Fibroblast of skin of abdomen (primary cell): Measurements from ENCODE around the gene TMC5.
"Not testable (repeated sequence)": the region's sequence is repeated elsewhere in the genome, so short reads cannot be mapped to it uniquely, and the experiment has no call there.

Source experiments
- DNase-seq: peaks from one replicate; pipeline ENCODE4 v3.0.0-alpha.2; 2013

The TMC5 gene

DNA sequence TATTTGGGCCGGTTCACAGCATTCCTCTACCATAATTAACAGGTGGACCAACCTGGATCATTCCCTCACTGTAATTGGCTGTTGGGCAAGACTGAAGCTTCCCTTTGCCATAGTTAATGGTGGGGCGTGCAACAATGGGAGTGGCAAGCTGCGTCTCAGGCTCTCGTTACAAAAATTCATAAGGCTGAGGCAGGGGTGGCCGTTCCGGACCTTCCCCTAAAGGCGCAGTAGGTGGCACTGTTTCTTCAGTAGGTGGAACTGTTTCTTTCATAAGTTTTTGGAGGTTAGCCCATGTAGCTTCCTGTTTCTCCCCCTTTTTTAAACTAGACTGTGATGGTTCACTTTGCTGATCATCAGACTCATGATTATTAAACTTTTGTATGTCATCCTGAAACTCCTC is 17.0 kb upstream of the TMC5 start:
- no peak for DNase-seq

DNA sequence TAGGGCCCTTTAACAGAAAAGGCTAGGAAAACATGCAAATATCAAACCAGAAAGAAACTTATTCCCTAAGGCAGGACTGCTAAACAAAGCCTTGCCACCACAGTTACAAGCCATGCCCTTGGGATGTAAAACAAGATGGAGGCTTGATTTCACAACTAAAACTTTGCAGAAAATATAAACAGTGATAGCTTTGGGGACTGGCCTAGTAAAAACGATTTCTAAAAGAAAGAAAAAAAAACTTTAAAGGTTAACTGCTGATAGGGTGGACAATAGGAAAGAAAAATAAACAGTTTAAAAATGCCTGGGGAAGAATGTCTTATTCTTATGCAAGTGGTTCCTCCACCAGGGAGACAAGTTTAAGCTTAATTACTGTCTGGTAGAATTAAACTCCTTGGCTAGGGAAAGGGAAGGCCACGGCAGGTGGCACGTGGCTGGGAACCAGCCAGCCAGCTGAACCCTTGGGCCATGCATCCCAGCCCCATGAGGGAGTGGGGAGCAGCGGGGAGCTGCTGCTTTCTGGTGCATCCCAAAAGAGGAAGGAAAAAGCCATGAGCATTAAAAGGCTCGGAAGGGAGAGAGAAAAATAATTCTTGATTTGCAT is 10.7 kb upstream of the TMC5 start:
- no peak for DNase-seq

DNA sequence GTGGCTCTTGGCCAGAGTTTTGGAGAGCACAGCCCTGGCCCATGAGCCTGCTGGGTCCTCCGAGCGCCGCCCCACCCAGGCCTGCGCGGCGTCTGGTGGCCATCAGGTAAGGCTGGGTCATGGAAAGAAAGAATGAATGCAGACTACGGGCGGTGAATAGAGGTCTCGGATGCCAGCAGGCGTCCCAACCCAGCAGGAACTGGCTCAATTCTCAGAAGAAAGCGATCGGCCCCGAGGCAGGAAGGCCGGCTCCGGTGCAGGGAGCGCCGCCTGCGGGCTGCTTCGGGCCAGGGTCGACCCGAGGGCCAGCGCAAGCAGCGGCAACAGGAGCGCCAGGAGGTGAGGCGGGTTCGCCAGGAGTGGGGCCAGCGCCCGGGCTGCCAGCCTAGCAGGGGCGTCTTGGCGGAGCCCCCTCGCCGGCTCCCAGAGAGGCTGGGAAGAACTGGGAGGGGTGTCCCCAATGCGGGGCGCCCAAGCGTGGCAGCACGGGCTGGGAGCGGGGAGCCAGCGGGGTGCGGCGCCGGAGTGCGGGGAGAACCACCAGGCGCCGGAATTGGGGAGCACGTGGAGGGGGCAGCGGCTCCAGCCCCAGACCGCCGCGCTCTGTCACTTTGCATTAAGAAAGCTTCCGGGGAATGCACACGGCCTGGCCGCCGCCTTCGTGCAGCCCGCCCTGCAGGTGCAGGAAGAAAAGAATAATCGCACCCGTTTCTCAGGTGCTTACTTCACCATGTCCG is 7.1 kb upstream of the TMC5 start:
- DNase-seq, result no peak

DNA sequence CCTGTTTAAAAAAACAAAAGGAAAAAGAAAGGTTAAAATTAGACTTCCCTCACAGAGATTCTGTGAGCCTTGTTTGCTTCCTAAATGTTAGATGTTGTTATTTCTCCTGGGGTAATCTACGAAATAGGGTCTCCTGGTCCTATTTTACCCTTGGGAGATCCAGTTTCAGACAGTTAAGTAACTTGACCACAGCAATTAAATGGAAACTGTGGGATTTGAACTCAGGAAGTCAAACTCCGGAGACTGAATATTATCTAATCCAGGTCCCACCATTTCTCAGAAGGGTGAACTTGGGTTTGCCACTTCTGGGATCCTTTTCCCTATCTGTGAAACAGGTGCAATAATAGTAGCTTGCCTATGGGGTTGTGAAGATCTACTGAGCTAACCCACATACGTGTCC is 6.4 kb upstream of the TMC5 start:
- no peak for DNase-seq

DNA sequence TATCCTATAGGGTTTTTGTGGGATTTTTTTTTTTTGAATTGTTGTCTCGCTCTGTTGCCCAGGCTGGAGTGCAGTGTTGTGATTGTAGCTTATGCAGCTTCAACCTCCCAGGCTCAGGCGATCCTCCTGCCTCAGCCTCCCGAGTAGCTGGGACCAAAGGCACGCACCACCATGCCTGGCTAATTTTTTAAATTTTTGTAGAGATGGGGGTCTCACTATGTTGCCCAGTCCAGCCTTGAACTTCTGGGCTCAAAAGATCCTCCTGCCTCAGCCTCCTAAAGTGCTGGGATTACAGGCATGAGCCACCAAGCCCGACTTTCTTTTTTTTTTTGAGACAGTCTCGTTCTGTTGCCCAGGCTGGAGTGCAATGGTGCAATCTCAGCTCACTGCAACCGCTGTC is 5.6 kb upstream of the TMC5 start:
- not testable (repeated sequence) for DNase-seq

DNA sequence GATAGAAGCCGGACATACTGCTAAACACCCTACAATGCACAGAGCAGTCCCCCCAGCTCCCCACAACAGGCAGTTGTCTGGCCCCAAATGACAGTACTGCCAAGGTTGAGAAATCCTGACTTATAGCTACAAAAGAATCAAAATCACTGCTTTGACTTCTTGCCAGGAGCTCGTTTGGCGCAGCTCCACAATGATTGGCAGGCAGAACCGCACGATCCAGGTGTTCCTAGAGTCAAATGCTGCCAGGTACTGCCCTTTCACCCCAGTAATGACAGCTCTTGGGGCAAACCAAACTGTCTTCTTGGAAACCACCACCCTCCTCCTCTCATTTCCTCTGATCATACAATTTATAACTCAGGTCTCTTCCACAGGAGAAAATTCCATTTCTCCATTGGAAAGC is 2.2 kb upstream of the TMC5 start:
- DNase-seq, result no peak

DNA sequence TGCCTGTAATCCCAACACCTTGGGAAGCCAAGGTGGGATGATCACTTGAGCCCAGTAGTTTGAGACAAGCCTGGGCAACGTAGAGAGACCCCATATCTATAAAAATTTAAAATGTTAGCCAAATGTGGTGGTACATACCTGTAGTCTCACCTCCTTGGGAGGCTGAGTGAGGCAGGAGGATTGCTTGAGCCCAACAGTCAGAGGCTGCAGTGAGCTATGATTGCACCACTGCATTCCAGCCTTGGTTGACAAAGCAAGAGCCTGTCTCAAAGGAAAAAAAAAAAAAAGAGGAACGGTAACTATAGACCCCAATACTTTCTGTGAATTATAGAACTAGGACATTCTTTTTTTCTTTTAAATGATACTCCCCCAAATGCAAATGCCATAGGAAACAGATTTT is 1.8 kb upstream of the TMC5 start:
- DNase-seq, result no peak

DNA sequence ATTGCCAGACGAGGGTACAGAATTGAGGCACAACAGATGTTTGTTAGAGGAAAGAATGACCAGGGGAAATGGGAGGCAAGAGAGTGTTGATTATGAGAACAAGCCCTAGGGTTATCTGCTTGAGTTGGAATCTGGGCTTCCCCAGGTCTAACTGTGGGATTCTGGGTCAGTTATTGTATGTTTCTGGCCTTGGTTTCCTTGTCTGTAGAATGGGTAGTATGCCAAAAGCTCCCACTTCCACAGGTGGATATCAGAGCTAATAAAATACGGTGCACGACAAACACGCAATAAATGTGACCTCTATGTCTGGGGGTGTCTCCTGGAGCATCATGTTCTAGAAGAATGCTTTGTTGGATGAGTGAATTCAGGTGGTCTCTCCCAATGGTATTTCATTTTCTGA is 517 bp downstream of the TMC5 start:
- DNase-seq, result no peak

DNA sequence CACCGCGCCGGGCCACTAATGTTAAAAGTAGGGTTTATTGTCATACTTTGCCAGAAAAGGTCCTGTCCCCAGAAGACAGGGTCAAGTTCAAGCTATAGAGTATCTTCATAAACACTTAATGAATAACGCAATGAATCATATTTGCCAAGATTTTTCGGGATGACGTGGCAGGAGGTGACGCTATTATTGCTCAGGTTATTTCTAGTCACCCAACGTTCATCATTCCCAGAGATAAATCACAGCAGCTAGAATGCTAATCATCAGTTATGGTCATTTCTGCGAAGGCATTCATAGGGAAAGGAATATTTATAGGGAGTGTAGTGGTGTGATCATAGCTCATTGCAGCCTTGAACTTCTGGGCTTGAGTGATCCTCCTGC is 2.0 kb downstream of the TMC5 start:
- DNase-seq, result no peak

DNA sequence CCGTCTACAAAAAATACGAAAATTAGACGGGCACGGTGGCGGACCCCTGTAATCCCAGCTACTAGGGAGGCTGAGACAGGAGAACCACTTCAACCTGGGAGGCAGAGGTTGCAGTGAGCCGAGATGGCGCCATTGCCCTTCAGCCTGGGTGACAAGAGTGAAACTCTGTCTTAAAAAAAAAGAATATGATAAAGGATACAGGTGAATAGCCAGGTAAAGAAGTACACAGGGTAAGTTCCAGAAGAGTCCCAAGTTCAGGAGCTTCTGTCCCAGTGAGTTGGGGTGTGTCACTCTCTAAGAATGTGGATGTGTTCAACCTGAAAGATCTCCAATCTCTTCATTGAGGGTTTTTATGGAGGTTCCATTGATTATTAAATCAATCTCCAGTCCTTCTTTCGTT is 6.8 kb downstream of the TMC5 start:
- no peak for DNase-seq

DNA sequence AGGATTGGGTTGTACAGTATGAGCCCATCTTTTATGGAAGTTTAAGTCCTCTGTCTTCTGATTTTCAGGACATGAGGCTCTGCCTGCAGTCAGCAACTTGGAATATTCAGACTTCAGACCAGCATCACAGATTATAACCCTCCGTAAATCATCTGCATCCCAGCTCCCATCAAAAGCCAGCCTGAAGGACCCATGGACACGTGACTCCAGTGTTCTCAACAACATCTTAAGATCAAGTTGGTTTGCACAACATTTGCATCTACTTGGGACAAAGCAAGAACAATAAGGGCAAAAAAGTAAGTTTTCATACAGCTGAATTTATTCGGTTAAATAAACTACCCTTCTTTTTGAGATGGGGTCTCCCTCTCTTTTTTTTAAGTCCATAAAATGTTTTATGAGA is 12.7 kb downstream of the TMC5 start:
- no peak for DNase-seq

DNA sequence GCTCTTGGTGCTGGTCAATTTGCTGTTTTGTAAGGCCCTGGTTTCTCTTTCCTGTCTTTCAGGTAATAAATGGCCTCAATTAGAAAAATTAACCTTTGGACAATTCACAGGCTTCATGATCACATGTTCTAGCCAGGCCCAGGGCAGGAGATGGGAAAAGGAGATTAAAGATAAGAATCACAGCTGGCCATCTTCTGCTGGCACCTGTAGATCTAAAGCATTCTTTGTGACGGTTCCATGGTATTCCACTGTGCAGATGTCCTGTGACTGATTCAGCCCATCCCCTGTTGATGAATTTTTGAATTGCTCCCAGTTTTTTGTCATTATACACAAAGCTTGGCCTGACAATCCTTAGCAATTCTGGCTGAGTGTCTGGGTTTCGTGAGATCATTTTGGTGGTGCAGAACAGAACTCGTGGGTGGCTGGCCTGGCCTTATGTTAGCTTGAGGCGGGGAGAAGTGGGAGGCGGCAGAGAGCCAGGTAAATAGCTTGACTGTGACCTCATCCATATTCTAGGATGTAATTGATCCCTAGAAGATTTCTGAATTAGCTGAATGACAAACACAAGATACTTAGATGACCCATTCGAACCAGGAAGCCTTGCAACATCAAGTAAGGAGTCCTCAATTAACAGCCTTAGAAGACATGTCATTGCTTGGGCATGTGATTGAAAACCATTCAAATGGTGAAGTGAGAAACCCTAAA is 14.1 kb downstream of the TMC5 start:
- no peak for DNase-seq

DNA sequence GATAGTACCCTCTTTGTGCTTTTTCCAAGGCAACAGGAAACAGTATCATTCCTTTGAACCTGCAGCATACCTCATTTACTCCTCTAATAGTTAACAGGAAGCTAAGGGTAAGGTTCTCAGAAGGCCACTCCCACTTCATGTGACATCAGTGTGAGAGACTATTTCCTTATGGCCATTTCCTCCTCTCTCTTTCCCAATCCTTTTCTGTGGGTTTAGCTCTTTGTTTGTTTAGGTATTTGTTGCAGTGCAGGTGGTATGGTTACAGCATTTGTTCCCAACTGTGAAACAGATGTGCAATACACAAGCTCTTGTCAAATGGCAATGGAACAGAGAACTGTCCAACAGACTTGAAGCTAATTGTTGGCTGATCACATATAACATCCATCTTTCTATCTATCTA is 14.7 kb downstream of the TMC5 start:
- DNase-seq, result no peak

DNA sequence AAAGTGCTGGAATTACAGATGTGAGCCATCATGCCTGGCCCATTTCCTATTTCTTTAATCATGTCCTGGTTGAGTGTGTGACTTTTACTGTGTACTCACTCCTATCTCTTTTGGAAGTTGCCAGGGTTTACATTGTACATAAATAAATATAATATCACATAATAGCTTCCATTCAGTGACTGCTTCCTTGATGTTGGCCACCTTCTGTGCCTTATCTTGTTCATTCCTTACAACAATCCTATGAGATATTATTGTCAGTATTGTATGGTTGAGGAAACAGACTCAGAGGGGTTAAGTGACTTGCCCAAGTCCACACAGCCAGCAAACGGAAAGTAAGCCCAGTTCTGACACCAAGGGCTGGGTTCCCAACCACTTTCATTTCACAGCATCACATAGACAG is 16.9 kb downstream of the TMC5 start:
- no peak for DNase-seq

DNA sequence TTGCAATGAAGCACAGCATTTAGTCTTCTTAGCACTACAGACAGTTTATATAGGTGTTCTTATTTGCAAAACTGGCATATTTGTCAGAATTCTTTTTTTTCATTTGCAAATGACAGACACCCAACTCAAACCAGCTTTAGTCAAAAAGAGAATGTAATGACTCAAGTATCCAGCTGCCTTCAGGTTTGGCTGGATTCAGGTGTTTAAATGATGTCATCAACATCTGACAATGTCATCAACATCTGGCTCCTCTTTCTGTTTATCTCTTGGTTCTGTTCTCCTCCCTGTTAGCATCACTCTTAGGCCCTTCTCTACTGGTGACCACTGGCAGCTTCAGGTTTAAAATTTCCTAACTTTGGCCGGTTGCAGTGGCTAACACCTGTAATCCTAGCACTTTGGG is 18.9 kb downstream of the TMC5 start:
- no peak for DNase-seq

DNA sequence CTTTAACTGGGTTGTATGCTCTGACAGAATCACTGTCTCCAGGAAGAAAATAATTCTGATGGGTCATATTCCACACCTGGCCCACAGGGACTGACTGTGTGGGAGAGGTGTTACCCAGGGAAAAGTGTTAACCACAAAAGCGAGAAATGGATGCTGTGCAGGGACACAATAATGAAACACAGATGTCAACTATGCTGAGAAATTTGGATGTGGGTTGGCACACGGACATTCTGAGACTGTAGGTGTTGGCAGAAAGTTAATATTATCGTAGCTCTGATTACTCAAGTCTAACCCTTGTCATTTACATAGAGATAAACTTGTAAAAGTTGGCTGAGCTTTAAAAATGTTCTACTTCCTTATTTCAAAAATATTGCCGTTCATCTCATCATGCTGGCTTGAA is 19.6 kb downstream of the TMC5 start:
- no peak for DNase-seq

DNA sequence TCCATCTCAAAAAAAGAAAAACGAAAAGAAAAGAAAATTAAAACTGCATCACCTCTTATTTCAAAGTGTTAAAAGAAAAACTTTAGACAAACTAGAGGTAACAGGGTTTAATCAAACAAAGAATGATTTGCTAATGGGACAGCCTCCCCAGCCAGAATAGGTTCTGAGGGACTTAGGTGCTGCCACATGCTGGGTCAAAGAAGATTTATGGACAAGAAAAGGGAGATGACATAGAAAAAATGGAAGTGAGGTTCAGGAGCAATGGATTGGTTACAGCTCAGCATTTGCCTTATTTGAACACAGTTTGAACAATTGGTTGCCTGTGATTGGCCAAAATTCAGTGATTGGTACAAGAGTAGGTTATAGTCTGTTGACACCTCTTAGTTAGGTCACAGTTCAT is 21.1 kb downstream of the TMC5 start:
- DNase-seq, result no peak

DNA sequence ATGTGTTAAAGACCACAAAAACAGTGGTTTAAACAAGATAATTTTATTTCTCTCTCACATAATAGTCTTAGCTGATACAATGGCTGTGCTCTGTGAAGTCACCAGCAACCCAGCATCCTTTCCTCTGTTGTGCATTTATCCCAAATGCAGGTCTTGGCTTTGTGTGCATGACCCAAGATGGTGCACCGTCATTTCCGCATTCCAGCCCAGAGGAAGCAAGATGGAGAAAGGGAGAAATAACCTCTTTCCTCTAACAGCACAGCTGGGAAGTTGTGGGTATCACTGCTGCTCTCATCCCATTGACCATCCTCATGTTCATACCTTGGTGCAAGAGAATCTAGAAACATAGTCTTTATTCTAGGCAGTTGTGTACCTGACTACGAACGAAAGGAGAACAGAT is 21.8 kb downstream of the TMC5 start:
- DNase-seq, result no peak

DNA sequence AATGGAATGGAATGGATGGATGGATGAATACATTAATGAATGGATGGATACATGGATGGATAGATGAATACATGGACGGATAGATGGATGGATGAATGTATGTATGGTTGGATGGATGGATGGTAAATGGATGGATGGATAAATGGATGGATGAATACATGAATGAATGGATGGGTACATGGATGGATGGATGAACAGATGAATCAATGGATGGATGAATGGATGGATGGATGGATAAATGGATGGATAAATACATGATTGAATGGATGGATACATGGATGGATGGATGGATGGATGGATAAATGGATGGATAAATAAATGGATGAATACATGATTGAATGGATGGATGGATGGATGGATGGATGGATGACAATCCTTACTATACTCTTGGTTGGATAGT is 26.0 kb downstream of the TMC5 start:
- DNase-seq, result no peak

DNA sequence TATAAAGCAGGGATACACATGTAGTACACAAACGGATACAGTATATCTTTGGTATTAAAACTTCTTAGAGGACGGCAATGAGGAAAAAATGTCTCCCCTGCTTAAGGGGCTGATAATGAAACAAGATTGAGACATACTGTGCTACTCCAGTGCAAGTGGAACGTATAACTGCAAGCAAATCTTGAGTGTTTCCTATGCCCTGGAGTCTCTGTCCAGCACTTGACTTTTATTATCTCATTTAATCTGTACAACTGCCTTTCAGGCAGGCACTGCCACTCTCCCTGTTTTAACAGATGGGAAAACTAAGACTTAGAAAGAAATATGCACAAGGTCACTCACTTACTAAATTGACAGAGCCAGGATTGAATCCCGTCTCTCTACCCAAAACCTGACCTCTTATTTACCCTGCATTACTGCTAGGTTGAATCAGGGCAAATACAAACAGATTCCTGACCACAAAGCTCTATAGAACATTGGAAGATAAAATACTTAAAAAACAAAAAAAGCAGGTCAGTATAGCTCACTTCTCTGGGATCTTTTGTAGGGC is 28.7 kb downstream of the TMC5 start:
- DNase-seq, result no peak

DNA sequence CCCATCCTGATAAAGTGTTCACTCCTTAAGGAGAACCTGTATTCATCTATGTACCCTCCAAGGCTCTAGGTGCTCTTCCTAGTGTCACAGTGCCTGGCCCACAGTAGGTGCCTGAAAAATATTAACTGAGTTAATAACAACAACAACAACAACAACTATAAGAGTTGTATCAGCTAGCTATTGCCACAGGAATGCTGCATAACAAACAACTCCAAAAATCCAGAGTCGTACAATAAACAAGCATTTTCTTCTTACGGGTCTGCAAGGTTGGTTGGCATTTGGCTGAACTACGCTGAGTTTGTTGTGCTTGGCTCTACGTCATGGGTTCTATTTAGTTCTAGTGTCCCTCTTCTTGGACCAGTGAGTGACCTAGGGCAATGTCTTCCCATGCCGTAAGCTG is 29.2 kb downstream of the TMC5 start:
- no peak for DNase-seq

DNA sequence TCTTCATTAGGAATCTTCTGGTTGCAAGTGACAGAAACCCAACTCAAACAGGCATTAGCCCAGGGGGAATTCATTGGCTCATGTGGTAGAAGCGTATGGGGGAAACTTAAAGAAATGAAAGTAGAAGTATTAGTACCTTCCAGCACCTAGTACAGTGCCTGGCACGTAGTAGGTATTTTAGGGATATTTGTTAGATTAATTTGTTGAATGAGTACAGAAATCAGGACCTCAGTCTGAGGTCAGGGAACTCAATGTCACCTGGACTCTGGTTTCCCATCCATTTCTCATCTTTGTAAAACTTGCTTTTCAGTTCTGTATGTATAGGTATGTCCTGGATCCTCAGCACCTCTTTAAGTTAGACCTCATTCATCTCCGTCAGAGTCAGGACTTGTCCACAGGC is 32.5 kb downstream of the TMC5 start:
- DNase-seq, result no peak

DNA sequence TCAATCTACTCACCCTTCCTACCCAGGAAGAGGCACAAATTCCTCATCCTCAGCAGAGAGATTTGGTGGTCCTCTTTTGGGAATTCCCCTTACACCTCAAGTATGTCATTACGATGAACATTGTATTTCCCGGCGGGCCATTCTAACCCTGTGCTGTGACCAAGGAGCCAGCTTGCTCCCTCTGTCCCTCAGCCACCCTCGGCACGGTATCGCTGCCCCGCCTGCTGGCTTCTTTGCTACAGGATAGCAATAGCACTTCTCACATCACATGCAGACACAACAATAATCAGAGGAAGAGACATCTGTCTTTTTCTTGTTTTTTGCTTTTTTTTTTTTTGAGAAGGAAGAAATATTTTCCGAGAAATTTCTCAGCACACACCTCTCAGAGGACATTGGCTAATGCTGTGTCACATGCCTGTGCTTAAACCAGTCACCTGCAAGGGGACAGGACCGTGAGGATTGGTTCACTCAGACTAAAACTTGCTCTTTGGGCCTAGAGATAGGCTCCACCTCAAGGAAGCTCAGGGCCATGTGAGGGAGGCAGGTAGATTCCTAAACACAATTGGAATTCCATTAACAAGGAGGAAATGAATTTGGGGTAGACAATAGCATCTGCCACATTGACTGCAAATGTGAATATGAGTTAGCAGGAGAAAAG is 41.2 kb downstream of the TMC5 start:
- DNase-seq, result no peak

DNA sequence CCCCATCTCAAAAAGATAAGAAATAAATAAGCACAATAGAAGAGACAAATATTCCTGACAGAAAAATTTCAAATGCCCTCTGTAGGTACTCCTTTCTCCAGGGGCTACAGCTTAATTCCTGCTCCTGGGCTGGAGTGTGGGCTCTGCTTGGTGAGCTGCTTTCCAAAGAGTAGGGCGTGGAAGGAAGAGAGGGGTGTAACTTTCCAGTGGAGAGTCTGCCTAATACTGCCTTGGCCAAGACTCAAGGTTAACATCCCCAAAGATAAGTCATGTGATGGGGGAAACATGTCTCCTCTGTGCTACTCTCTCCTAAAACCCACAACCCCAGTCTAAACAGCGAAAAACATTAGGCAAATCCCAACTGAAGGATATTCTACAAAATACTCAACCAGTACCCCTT is 42.7 kb downstream of the TMC5 start:
- no peak for DNase-seq
